T-helper 2 cell treated with Interferon-gamma antibody and Interleukin-4, amounts not matched to agents 5 μg/mL and 100 μg/mL, for 36 hours (primary cell): ENCODE results near the gene CDON.

Experiments
- DNase-seq: peaks from one replicate; pipeline ENCODE4 v3.0.0; 2021; ENCODE audit warnings: low spot score
- H3K27ac Mint-ChIP-seq: one replicate; pipeline ENCODE4 v1.8.0; 2021; ENCODE audit warnings: mild to moderate bottlenecking, mixed read lengths
- H3K27me3 Mint-ChIP-seq: one replicate; pipeline ENCODE4 v1.8.0; 2021; ENCODE audit warnings: low read depth, mixed read lengths
- H3K36me3 Mint-ChIP-seq: one replicate; pipeline ENCODE4 v1.8.0; 2021; ENCODE audit warnings: low read depth, mixed read lengths
- H3K4me1 Mint-ChIP-seq: one replicate; pipeline ENCODE4 v1.8.0; 2021; ENCODE audit warnings: low read depth, mixed read lengths
- H3K4me3 Mint-ChIP-seq: one replicate; pipeline ENCODE4 v1.8.0; 2022; ENCODE audit warnings: mild to moderate bottlenecking, moderate library complexity, mixed read lengths
- H3K9me3 Mint-ChIP-seq: one replicate; pipeline ENCODE4 v1.8.0; 2021; ENCODE audit warnings: mixed read lengths

The CDON gene

DNA sequence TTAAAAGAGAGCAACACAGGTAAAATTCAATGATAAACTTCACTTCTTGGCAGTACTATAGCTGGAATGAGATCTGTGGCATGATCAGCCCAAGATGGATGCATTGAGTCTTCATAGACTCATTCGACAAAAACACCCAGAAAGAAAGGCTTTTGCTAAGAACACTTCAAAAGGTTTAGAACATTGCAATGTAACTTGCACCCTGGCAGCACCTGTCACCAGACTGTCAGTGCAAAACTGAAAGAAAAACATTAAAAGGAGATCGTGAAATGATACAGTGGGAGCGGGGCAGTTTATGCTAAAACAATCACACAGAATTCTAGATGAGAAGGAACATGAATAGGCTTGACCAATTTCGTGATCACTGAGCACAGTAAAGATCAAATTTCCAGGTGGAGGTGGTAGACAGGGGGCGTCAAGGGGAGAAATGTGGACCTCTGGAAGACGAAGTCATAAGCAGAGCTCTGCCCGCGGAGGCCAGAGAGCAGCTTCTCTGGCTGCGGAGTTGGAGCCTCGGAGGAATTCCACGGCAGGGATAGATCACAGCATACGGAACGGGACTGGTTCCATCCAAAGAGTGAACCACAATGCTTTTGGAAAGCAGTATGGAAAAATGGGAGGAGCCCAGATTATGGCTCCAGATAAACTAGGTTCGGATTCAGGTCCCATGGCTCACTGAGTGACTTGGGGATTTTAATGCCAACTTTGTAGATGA, 104.9 kb downstream of the CDON start:
- Mint-ChIP-seq H3K4me1 (peaks cover 9% of the 10 kb centered on the region), H3K27ac (no peak overlapping the region), H3K36me3 (no peaks in the 10 kb centered on the region), H3K4me3 (peak overlapping the region; percentile 63), H3K27me3 (no peaks in the 10 kb centered on the region), H3K9me3 (peaks cover 3% of the 10 kb centered on the region)
- DNase-seq: no peak

DNA sequence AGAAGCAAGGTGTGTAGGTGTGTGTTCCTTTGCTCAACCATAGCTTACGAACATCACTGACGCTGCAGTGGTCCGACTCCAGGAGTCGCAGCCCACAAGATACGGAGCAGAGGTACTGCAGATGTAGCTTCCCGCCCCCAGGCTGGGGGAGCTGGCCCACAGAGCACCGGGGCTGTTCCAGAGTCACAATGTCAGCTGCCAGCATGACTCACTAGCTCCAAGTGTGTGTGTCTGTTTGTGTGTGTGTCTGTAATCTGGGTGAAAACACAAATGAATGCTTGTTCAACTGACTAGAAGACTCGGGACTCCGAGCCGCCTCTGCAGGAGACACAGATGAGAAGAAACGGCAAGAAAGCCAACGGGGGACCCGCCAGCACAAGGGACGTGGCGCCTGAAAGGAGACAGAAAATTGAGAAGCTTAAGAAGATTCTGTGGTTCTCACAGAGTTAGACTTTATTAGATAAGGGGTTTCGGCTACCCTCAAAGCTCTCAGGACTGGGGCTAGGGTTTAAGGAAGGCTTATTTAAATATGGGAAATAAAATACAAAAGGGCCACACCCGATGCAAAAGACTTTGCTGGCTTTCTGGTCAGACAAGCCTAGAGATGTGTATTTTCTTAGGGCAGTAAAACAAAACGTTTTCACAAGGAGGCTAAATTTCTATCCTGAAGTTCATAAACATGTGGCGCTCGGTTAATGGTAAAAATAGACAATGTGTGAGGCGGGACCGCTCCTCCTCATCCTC, 106.1 kb downstream of the CDON start:
- H3K27me3 Mint-ChIP-seq: no peaks in the 10 kb centered on the region
- H3K36me3 Mint-ChIP-seq: no peaks in the 10 kb centered on the region
- H3K9me3 Mint-ChIP-seq: no peaks in the 10 kb centered on the region
- H3K4me3 Mint-ChIP-seq: no peak overlapping the region
- H3K27ac Mint-ChIP-seq: no peak overlapping the region
- DNase-seq: no peak
- peaks cover 5% of the 10 kb centered on the region for H3K4me1 Mint-ChIP-seq

DNA sequence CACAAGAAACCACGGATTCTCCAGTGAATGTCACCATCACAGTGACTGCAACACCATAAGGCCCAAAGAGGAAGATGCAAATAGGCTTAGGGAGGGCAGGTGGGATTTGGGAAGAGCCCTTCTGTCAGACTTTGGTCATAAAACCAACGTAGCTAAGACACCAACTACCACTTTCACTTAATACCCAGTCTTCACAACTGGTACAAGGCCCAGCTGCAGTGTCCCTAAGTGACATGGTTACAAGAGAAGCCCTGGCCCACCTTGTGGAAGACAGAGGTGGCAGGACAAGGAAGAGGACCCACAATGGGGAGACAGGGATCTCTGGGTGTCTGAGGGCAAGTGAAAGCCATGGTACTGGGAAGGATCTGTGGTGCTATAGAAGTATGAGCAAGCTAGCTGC, 106.8 kb downstream of the CDON start:
- no peaks in the 10 kb centered on the region for H3K9me3 Mint-ChIP-seq
- no peak overlapping the region for H3K27ac Mint-ChIP-seq
- H3K27me3 Mint-ChIP-seq: no peaks in the 10 kb centered on the region
- DNase-seq: no peak
- H3K36me3 Mint-ChIP-seq: no peaks in the 10 kb centered on the region
- peaks cover 5% of the 10 kb centered on the region for H3K4me1 Mint-ChIP-seq
- H3K4me3 Mint-ChIP-seq: no peak overlapping the region

DNA sequence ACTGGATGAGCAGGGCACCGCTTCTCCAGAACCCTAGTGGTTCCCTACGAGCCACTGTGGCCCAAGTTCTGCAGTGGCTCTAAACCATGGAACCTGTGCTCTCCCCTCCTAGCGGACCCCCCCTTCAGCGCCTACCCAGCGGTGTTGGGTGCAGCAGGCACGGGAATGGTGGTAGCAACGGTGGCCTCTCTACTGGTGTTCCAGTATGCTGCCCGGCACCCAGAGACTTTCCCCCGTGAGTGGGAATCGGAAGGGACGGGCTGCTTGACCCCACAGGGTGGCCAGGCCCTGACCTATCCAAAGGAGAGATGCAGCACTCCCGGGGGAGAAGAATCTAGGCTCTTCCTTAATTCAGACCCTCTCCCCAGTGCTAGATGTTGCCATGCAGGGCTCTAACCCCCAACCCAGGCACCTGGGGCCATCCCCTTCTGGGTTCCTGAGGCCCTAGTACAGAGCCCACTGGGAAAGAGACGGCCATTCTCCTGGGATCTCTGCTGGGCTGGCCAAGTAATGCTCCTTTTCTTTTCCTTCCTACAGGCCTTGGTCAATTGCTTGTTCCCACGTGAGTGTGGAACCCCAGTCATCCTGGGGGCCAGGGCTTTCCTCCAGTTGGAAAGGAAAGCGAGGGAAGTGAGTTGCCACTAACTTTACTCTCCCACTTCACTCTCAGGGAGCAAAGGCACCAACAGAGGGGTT, 107.6 kb downstream of the CDON start:
- H3K27ac Mint-ChIP-seq: no peak overlapping the region
- DNase-seq: no peak
- peaks cover 5% of the 10 kb centered on the region for H3K4me1 Mint-ChIP-seq
- no peak overlapping the region for H3K4me3 Mint-ChIP-seq
- H3K36me3 Mint-ChIP-seq: no peaks in the 10 kb centered on the region
- no peaks in the 10 kb centered on the region for H3K27me3 Mint-ChIP-seq
- H3K9me3 Mint-ChIP-seq: no peaks in the 10 kb centered on the region

DNA sequence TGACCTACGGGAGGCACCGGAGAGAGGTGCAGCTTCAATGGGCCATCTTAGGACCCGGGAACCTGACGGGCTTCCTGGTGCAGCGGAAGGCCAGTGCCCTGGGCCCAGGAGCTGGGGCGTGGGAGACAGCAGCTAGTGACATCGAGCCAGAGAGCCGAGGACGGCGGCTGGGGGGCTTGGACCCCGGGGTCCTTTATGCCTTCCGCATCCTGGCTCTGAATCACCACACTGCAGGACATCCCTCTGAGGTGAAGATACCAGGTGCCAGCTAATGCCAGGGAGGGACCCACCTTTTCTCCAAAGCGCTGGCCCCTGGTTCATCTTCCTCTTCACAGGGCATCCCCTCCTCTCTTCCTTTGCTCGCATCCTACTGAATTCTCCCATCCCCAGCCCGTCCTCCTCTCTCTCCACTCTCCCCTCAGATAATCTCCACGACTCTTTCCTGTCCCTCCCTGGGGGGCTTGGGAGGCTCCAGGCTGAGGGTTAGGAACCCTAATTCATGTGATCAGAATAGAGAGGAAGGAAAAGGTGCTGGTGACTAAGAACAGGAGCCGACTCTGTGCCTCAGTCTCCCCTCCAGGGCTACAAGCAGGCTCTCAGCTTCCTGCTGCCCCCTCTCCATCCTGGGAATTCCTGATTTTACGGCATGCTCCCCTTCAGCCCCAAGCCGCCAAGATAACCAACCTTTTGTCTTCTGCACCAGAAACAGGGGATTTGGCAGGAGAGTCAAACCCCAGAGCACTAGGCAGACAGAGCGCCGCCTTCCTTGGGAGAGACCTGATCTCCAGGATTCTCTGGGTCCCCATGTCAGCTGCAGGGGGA, 108.3 kb downstream of the CDON start:
- no peaks in the 10 kb centered on the region for H3K9me3 Mint-ChIP-seq
- no peaks in the 10 kb centered on the region for H3K27me3 Mint-ChIP-seq
- H3K4me3 Mint-ChIP-seq: no peak overlapping the region
- H3K36me3 Mint-ChIP-seq: no peaks in the 10 kb centered on the region
- peaks cover 5% of the 10 kb centered on the region for H3K4me1 Mint-ChIP-seq
- no peak overlapping the region for H3K27ac Mint-ChIP-seq
- no peak for DNase-seq

DNA sequence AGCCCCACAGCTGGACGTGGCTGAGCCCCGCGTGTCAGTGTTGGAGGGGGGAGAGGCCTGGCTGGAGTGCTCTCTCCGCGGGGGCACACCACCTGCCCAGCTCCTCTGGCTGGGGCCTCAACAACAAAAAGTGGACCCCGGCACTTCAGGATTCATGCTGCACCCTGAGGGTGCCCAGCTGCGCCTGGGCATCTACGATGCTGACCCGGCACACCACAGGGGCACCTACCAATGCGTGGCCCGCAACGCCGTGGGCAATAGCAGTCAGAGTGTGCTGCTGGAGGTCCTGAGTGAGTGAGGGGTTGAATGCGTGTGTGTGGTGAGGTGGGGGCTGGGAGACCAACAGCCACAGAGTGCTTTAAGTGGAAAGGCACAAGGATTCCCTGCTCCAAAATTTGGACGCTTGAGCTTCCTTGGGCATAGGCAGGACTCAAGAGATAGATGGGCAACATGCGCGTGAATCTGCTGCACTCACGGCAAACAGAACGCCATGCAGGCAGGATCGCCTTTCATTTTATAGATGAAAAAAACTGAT, 109.2 kb downstream of the CDON start:
- no peaks in the 10 kb centered on the region for H3K36me3 Mint-ChIP-seq

DNA sequence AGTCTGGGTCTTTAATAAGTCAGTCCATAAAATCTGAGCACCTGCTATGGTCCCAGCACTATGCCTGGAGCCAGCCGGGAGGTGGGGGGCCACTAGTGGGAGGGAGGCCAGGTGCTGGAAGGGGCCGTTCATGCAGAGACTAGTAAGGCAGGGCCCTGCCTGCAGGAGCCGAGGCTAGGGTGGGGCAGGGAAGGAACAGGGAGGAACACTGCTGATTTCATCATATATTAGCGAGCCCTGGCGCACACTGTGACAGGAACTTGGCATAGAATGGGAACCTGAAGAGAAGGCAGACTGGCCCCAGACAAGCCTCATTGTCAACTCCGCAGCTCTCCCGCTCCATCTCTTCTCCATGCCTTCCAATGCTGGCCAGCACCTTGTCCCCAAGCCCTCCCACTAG, 109.7 kb downstream of the CDON start:
- no peak overlapping the region for H3K4me3 Mint-ChIP-seq
- H3K27ac Mint-ChIP-seq: no peak overlapping the region
- no peak for DNase-seq
- H3K9me3 Mint-ChIP-seq: no peaks in the 10 kb centered on the region
- H3K36me3 Mint-ChIP-seq: no peaks in the 10 kb centered on the region
- peaks cover 5% of the 10 kb centered on the region for H3K4me1 Mint-ChIP-seq
- H3K27me3 Mint-ChIP-seq: no peaks in the 10 kb centered on the region

More for the DNA sequence above, 109.2 kb downstream of the CDON start:
- no peak for DNase-seq
- Mint-ChIP-seq H3K4me1 (peaks cover 5% of the 10 kb centered on the region), H3K27ac (no peak overlapping the region), H3K27me3 (no peaks in the 10 kb centered on the region), H3K4me3 (no peak overlapping the region), H3K9me3 (no peaks in the 10 kb centered on the region)

DNA sequence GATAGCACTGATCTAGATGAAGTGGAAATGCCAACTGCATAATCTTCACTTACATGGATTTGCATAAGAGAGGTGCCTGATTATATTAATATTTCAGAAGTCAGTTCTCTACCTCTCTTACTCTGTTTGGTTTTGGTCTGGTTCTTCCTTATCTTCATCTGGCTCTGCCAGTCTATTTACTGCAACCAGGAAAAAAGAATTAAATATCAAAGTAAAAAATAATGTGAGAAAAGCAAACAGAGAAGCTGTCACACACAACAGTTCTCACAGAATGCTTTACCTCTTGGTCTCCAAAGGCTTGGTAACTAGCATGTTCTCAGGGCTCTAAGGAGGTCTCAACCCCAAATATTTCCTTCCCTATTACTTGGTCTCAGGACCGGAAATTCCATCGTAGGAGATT, 110.1 kb downstream of the CDON start:
- no peak overlapping the region for H3K4me3 Mint-ChIP-seq
- H3K36me3 Mint-ChIP-seq: no peaks in the 10 kb centered on the region
- no peak overlapping the region for H3K27ac Mint-ChIP-seq
- peaks cover under 1% of the 10 kb centered on the region for H3K4me1 Mint-ChIP-seq
- DNase-seq: no peak
- no peaks in the 10 kb centered on the region for H3K9me3 Mint-ChIP-seq
- H3K27me3 Mint-ChIP-seq: no peaks in the 10 kb centered on the region

DNA sequence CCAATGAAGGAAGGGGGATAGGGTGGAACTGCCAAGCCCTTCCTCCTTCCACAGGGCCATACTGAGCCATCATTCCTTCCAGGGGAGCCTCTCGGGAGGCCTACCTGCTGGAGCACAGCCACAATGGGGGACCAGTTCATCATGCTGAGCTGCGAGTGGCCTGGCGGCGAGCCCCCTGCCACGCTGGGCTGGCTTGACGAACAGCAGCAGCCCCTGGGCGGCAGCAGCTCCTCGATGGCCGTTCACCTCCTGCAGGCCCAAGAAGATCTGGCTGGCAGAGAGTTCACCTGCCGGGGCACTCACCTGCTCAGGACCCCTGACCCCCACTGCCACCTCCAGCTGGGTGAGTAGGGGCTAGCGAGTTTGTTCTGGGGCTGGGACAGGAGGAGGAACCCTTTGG, 110.9 kb downstream of the CDON start:
- no peaks in the 10 kb centered on the region for H3K9me3 Mint-ChIP-seq
- no peaks in the 10 kb centered on the region for H3K4me1 Mint-ChIP-seq
- no peak overlapping the region for H3K4me3 Mint-ChIP-seq
- H3K36me3 Mint-ChIP-seq: no peaks in the 10 kb centered on the region
- no peaks in the 10 kb centered on the region for H3K27me3 Mint-ChIP-seq
- no peak overlapping the region for H3K27ac Mint-ChIP-seq
- no peak for DNase-seq

DNA sequence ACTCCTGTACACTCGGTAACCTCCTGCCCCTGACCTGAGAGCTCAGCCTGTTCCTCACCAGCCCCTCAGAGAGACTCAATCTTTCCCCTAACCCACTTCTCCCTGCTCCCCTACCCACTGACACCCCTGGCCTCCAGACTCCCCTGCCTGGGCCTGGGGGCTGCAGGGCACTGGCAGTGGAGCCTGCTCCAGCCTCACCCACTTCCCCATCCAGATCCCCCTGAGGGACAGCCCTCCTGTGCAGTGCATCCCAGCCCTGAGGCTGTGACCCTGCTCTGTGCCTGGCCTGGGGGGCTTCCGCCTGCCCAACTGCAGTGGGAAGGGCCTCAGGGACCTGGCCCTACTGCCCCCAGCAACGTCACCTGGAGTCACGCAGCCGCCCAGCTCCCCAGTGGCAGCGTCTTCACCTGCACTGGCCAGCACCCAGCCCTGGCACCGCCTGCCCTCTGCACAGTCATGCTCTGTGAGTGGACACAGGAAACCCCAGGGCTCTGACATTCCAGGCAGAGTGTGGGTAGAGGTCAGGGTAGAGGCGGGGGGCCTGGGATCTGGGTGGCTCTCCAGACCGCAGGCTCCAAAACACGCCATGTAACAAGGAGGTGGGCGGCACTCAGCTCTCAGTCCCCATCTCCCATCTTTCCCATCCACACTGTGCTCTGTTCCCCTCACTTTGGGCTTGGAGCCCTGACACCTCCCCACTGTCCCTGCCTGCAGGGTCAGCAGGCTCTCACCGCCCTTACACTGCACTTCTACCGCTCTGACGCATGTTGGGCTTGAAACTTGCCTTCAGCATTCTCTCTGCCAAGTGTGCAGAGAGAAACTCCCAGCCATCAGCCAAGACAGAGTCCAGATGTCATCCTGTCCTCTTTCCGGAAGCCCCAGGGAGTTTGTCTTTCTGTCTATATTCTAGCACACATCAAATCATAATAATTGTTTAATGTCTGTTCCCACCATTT, 111.7 kb downstream of the CDON start:
- Mint-ChIP-seq H3K9me3 (no peaks in the 10 kb centered on the region), H3K27ac (no peak overlapping the region), H3K4me3 (no peak overlapping the region), H3K4me1 (no peaks in the 10 kb centered on the region), H3K27me3 (no peaks in the 10 kb centered on the region), H3K36me3 (no peaks in the 10 kb centered on the region)
- no peak for DNase-seq

DNA sequence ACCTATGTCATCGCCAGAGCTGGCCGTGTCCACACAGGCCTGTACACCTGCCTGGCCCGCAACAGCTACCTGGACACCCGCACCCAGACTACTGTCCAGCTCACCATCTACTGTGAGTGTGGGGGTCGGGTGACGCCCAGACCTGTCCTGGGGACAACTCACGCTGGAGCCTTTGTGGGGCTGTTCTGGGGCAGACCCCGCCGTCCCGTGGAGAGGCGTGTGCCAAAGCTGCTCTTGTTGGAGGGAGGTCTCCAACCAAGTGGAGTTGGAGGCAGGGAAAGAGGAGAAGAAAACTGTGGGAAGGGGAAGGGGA, 112.5 kb downstream of the CDON start:
- Mint-ChIP-seq H3K36me3 (no peaks in the 10 kb centered on the region), H3K4me3 (no peak overlapping the region), H3K27me3 (no peaks in the 10 kb centered on the region), H3K9me3 (no peaks in the 10 kb centered on the region), H3K4me1 (no peaks in the 10 kb centered on the region), H3K27ac (no peak overlapping the region)
- DNase-seq: no peak

DNA sequence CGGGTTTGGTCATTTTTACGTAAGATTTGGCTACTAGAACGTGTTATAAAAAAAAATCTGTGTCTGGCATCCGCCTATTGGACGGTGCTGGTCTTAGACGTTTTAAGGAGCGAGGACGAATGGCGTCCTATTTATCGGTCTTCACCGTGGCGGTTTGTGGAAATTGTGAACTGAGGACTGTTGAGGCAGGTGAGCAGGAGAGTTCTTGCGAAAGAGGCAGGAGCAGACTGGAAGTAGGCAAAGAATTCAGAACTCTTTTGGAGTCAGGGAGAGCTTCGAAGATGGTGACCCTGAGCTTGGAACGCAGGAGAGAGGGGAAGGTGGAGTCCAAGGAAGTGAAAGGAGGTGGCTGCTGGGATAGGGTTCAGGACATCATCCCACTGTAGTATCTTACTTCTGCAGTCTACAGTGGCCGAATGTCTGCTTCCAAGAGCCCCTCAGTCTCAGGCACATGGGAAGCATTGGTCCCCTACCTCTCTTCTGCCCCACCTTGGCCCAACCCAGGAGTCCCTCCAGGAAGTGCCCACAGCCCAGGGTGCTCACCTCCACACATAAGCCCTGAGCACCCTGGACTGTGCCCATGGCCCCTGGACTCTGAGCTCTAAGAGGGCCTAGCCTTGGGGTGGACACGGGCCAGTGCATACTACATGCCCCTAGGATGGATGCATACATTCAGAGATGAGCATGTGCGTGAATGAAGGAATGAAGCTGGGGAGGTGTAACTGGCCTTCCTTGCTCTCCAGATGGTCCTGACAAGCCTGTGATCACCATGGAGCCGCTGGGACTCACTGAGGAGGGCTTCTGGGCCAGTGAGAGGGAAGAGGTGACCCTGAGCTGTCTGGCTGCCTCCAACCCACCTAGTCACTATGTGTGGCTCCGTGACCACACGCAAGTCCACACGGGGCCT, 113.1 kb downstream of the CDON start:
- no peaks in the 10 kb centered on the region for H3K36me3 Mint-ChIP-seq
- H3K9me3 Mint-ChIP-seq: no peaks in the 10 kb centered on the region
- H3K27me3 Mint-ChIP-seq: no peaks in the 10 kb centered on the region

More for the DNA sequence above, 113.1 kb downstream of the CDON start:
- no peak for DNase-seq
- H3K27ac Mint-ChIP-seq: no peak overlapping the region
- no peaks in the 10 kb centered on the region for H3K4me1 Mint-ChIP-seq
- H3K4me3 Mint-ChIP-seq: no peak overlapping the region
